ENCODE results near the gene HNRNPF.
A peak's percentile ranks its signal among the peaks of the same experiment; 100 is the strongest.
"Not testable (repeated sequence)": the region's sequence is repeated elsewhere in the genome, so short reads cannot be mapped to it uniquely, and the experiment has no call there.

Gene HNRNPF, protein sequence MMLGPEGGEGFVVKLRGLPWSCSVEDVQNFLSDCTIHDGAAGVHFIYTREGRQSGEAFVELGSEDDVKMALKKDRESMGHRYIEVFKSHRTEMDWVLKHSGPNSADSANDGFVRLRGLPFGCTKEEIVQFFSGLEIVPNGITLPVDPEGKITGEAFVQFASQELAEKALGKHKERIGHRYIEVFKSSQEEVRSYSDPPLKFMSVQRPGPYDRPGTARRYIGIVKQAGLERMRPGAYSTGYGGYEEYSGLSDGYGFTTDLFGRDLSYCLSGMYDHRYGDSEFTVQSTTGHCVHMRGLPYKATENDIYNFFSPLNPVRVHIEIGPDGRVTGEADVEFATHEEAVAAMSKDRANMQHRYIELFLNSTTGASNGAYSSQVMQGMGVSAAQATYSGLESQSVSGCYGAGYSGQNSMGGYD

DNA sequence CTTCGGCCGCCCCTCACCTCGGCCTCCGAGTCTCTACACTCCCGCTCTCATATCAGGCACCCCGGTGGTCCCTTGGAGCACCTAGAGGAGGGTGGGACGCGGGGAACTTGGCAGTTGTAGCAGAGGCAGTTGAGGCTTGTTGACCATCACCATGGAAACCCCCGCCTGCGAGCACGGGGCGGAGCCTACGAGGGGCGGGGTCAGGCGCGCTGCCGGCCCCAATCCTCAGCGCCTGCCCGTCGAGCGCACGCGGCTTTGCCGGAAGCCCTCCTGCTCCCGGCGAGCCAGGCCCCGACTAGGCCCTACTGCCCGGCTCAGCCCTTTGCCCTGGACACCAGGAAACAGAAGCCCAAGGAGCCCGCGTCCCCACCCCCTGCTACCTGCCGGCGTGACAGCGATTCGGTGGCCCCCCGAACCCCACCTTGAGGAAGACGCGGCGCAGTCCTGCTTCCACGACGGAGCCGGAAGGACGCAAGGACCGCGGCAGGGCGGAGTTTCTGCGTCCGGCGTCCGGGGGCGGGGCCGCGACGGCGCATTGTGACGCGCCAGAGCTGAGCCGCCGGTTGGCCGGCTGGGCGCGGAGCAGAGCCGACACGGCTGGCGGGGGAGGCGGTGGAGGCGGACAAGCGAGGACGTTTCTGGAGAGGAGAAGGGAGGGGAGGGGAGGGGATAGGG is at the start of gene HNRNPF:
TSS of gene HNRNPF (minus strand) at position 477 of the 675 bp plus-strand sequence. CDS start 21,302 bp downstream, outside the sequence.
- Histone ChIP-seq H3K27me3 (ENCODE audit: insufficient read depth, low read length) (no peaks in the 10 kb centered on the region), H3K4me3 (ENCODE audit: low read length) (peak within 1 kb of the TSS; percentile 96), H3K9me3 (ENCODE audit: low read length) (peaks cover 4% of the 10 kb centered on the region), H3K4me1 (ENCODE audit: insufficient read depth, low read length) (peaks cover 7% of the 10 kb centered on the region), H2AFZ (ENCODE audit: low read depth, low read length) (peak within 1 kb of the TSS; percentile 87), H3K36me3 (ENCODE audit: insufficient read depth, low read length) (peaks cover 2% of the 10 kb centered on the region)

DNA sequence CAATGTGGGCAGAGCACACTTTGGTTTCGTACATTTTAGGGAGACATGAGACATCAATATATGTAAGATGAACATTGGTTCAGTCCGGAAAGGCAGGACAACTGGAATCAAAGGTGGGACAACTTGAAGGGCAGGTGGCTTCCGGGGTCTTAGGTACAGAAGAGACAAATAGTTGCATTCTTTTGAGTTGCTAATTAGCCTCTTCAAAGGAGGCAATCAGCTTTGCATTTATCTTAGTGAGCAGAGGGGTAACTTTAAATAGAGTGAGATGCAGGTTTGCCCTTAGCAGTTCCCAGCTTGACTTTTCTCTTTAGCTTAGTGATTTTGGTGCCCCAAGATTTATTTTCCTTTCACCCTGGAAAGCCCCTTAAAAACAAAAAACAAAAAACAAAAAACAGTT is 49.2 kb upstream of the HNRNPF start:
- no peak overlapping the region for H3K4me3 ChIP-seq (ENCODE audit: low read length)
- no peaks in the 10 kb centered on the region for H3K4me1 ChIP-seq (ENCODE audit: insufficient read depth, low read length)
- no peak overlapping the region for H2AFZ ChIP-seq (ENCODE audit: low read depth, low read length)
- H3K27me3 ChIP-seq (ENCODE audit: insufficient read depth, low read length): no peaks in the 10 kb centered on the region
- no peaks in the 10 kb centered on the region for H3K36me3 ChIP-seq (ENCODE audit: insufficient read depth, low read length)
- peaks cover 7% of the 10 kb centered on the region for H3K9me3 ChIP-seq (ENCODE audit: low read length)

DNA sequence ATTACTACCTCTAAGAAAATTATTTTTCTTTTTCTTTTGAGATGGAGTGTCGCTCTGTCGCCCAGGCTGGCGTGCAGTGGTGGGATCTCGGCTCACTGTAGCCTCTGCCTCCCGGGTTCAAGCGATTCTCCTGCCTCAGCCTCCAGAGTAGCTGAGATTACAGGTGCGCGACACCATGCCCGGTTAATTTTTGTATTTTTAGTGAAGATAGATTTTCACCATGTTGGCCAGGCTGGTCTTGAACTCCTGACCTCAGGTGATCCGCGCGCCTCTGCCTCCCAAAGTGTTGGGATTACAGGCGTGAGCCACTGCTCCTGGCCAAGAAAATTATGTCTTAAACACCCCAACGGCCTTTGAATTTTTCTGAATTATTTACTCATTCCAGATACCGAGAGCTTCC is 47.6 kb upstream of the HNRNPF start:
- not testable (repeated sequence) for H3K4me3 ChIP-seq (ENCODE audit: low read length); H3K4me1 ChIP-seq (ENCODE audit: insufficient read depth, low read length); H3K27me3 ChIP-seq (ENCODE audit: insufficient read depth, low read length); H3K9me3 ChIP-seq (ENCODE audit: low read length); H2AFZ ChIP-seq (ENCODE audit: low read depth, low read length); H3K36me3 ChIP-seq (ENCODE audit: insufficient read depth, low read length)

DNA sequence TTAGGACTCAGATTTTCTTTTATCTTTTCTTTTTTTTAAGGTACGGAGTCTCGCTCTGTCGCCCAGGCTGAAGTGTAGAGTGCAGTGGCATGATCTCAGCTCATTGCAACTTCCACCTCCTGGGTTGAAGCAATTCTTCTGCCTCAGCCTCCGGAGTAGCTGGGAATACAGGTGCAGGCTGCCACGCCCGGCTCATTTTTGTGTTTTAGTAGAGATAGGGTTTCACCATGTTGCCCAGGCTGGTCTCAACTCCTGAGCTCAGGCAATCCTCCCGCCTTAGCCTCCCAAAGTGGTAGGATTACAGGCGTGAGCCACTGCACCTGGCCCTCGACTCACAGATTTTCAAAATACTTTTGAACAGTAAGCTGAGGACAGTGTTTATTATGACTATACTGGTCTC is 45.0 kb upstream of the HNRNPF start:
- not testable (repeated sequence) for H3K36me3 ChIP-seq (ENCODE audit: insufficient read depth, low read length); H3K4me3 ChIP-seq (ENCODE audit: low read length); H2AFZ ChIP-seq (ENCODE audit: low read depth, low read length); H3K4me1 ChIP-seq (ENCODE audit: insufficient read depth, low read length); H3K9me3 ChIP-seq (ENCODE audit: low read length); H3K27me3 ChIP-seq (ENCODE audit: insufficient read depth, low read length)

DNA sequence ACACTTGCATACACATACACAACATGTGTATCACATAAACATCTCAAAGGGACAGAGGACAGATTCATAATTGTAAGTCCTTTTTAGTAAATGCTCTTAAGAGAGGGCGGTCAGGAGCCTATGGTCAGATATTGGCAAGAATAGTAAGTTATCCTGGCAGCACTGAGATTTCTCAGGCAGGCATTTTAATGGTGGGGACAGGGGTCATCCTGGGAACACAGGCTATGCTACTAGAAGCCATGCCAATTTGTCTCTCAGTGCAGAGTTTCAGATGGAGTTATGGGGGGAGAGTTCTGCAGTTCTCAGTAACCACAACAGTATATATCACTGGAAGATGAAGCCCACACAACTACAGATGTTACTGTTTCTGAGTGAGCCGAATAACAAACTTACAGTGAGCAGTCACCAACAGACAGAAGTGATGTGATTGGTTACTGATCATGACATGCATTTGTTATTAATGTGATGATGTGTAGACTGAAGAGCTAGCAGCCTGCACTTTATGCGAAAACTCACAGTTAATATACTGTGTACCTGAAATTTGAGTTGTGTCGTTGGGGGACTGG is 44.4 kb upstream of the HNRNPF start:
- no peak overlapping the region for H3K4me3 ChIP-seq (ENCODE audit: low read length)
- H3K9me3 ChIP-seq (ENCODE audit: low read length): peaks cover 7% of the 10 kb centered on the region
- H2AFZ ChIP-seq (ENCODE audit: low read depth, low read length): no peak overlapping the region
- no peaks in the 10 kb centered on the region for H3K4me1 ChIP-seq (ENCODE audit: insufficient read depth, low read length)
- no peaks in the 10 kb centered on the region for H3K36me3 ChIP-seq (ENCODE audit: insufficient read depth, low read length)
- H3K27me3 ChIP-seq (ENCODE audit: insufficient read depth, low read length): no peaks in the 10 kb centered on the region

DNA sequence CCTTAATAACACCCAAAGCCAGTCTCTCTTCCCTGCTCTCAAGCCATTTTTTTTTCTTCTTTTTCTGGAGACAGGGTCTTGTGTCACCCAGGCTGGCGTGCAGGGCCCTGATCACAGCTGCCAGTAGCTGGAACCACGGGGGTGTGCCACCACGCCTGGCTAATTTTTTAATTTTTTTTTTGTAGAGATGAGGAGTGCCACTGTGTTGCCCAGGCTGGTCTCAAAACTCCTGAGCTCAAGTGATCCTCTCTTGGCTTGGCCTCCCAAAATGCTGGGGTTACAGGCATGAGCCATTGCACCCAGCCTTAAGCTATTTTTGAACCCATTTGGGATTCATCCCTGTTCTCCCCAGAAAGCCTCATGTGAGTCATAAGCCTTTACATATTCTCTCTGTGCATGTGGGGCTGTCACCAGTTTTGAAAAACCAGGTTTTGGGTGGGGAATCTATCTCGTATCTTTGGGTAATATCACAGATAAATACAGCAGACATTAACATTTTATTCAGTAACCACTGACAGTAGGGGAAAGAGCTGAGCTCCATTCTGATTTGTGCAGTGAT is 43.4 kb upstream of the HNRNPF start:
- H3K36me3 ChIP-seq (ENCODE audit: insufficient read depth, low read length): no peaks in the 10 kb centered on the region

DNA sequence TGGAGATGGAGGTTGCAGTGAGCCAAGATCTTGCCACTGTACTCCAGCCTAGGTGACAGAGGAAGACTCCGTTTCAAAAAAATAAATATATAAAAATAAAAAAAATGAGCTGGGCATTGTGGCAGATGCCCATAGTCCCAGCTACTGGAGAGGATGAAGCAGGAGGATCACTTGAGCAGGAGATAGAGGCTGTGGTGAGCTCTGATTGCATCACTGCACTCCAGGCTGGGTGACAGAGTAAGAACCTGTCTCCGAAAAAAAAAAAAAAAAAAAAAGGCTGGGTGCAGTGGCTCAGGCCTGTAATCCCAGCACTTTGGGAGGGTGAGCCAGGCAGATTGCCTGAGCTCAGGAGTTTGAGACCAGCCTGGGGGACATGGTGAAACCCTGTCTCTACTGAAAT is 39.8 kb upstream of the HNRNPF start:
- no peaks in the 10 kb centered on the region for H3K4me1 ChIP-seq (ENCODE audit: insufficient read depth, low read length)
- peaks cover 6% of the 10 kb centered on the region for H3K9me3 ChIP-seq (ENCODE audit: low read length)
- no peak overlapping the region for H3K4me3 ChIP-seq (ENCODE audit: low read length)
- no peak overlapping the region for H2AFZ ChIP-seq (ENCODE audit: low read depth, low read length)
- H3K27me3 ChIP-seq (ENCODE audit: insufficient read depth, low read length): no peaks in the 10 kb centered on the region
- H3K36me3 ChIP-seq (ENCODE audit: insufficient read depth, low read length): no peaks in the 10 kb centered on the region

More for the DNA sequence above, 43.4 kb upstream of the HNRNPF start:
- no peak overlapping the region for H2AFZ ChIP-seq (ENCODE audit: low read depth, low read length)
- H3K27me3 ChIP-seq (ENCODE audit: insufficient read depth, low read length): no peaks in the 10 kb centered on the region
- H3K9me3 ChIP-seq (ENCODE audit: low read length): peaks cover 9% of the 10 kb centered on the region
- no peak overlapping the region for H3K4me3 ChIP-seq (ENCODE audit: low read length)
- no peaks in the 10 kb centered on the region for H3K4me1 ChIP-seq (ENCODE audit: insufficient read depth, low read length)

DNA sequence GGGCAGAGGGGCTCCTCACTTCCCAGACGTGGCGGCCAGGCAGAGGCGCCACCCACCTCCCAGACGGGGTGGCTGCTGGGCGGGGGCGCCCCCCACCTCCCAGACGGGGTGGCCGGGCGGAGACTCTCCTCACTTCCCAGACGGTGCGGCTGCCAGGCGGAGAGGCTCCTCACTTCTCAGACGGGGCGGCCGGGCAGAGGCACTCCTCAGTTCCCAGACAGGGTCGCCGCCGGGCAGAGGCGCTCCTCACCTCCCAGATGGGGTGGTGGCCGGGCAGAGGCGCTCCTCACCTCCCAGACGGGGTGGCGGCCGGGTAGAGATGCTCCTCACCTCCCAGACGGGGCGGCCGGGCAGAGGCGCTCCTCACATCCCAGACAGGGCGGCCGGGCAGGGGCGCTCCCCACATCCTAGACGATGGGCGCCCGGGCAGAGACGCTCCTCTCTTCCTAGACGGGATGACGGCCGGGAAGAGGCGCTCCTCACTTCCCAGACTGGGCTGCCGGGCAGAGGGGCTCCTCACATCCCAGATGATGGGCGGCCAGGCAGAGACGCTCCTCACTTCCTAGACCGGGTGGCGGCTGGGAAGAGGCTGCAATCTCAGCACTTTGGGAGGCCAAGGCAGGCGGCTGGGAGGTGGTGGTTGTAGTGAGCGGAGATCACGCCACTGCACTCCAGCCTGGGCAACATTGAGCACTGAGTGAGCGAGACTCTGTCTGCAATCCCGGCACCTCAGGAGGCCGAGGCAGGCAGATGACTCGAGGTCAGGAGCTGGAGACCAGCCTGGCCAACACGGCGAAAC is 37.4 kb upstream of the HNRNPF start:
- not testable (repeated sequence) for H3K9me3 ChIP-seq (ENCODE audit: low read length); H3K27me3 ChIP-seq (ENCODE audit: insufficient read depth, low read length); H3K4me1 ChIP-seq (ENCODE audit: insufficient read depth, low read length)

DNA sequence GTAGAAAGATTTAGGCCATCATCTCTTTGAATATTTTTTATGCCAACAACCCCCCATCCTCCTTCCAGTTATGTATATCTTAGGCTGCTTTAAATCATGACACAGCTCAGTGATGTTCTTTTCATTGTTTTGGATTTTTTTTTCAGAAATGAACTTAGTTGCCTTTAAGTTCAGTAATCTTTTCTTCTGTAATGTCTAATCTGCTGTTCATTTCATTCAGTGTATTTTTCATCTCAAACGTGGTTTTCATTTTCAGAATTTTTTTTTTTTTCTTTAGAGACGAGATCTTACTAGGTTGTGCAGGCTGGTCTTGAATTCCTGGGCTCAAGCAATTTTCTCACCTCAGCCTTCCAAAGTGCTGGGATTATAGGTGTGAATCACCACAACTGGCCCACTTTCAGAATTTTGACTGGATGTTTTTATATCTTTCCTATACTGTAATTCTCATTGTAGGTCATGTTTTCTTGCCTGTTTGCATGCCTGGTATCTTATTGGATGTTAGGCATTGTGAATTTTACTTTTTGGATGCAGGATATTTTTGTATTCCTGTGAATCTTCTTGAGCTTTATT is 36.0 kb upstream of the HNRNPF start:
- no peak overlapping the region for H3K4me3 ChIP-seq (ENCODE audit: low read length)
- no peaks in the 10 kb centered on the region for H3K36me3 ChIP-seq (ENCODE audit: insufficient read depth, low read length)
- peaks cover 6% of the 10 kb centered on the region for H3K9me3 ChIP-seq (ENCODE audit: low read length)
- no peaks in the 10 kb centered on the region for H3K4me1 ChIP-seq (ENCODE audit: insufficient read depth, low read length)
- H2AFZ ChIP-seq (ENCODE audit: low read depth, low read length): no peak overlapping the region
- no peaks in the 10 kb centered on the region for H3K27me3 ChIP-seq (ENCODE audit: insufficient read depth, low read length)

More for the DNA sequence above, 37.4 kb upstream of the HNRNPF start:
- H2AFZ ChIP-seq (ENCODE audit: low read depth, low read length); H3K36me3 ChIP-seq (ENCODE audit: insufficient read depth, low read length); H3K4me3 ChIP-seq (ENCODE audit: low read length): not testable (repeated sequence)

DNA sequence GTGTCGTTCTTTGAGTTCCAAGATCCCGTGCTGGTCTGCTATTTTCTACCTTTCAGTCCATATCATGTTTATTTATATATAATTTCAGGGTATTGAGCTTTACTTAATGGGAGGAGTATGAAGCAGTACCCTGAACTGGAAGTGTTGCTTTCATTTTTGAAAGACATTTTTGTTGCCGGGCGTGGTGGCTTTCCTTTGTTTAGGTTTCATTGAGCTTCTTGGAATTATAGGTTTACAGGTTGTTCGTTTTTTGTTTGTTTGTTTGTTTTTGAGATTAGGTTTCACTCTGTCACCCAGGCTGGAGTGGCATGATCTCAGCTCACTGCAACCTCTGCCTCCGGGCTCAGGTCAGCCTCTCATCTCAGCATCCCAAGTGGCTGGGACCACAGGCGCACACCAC is 35.3 kb upstream of the HNRNPF start:
- Histone ChIP-seq H3K9me3 (ENCODE audit: low read length) (peaks cover 6% of the 10 kb centered on the region), H3K4me3 (ENCODE audit: low read length) (no peak overlapping the region), H3K36me3 (ENCODE audit: insufficient read depth, low read length) (no peaks in the 10 kb centered on the region), H3K4me1 (ENCODE audit: insufficient read depth, low read length) (no peaks in the 10 kb centered on the region), H2AFZ (ENCODE audit: low read depth, low read length) (no peak overlapping the region), H3K27me3 (ENCODE audit: insufficient read depth, low read length) (no peaks in the 10 kb centered on the region)

DNA sequence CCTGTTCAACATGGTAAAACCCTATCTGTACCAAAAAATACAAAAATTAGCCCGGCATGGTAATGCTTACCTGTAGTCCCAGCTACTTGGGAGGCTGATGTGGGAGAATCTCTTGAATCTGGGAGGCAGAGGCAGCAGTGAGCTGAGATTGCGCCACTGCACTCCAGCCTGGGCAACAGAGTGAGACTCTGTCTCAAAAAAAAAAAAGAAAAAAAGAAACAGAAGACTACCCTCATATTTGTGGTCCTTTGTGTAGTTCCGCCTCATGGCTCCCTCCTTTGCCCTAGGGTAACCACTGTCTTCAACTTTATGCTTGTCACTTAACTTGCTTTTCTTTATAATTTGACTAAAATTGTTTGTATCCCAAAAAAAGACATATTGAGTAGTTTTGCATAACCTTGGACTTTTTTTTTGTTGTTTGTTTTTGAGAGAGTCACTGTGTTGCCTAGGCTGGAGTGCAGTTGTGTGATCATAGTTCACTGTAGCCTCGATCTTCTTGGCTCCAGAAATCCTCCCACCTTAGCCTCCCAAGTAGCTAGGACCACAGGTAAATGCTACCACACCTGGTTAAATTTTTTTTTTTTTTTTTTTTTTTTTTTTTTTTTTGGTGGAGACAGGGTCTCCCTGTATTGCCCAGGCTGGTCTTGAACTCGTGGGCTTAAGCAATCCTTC is 31.6 kb upstream of the HNRNPF start:
- no peaks in the 10 kb centered on the region for H3K36me3 ChIP-seq (ENCODE audit: insufficient read depth, low read length)

More for the DNA sequence above, 31.6 kb upstream of the HNRNPF start:
- Histone ChIP-seq H3K4me1 (ENCODE audit: insufficient read depth, low read length) (no peaks in the 10 kb centered on the region), H3K4me3 (ENCODE audit: low read length) (no peak overlapping the region), H3K27me3 (ENCODE audit: insufficient read depth, low read length) (no peaks in the 10 kb centered on the region), H3K9me3 (ENCODE audit: low read length) (no peaks in the 10 kb centered on the region), H2AFZ (ENCODE audit: low read depth, low read length) (no peak overlapping the region)

Data from neuron (in vitro differentiated cells).